Osteocyte (in vitro differentiated cells): ENCODE results near the gene EXD1. TPM values are rescaled to one million over a fixed set of nuclear protein-coding genes. Genes with fewer than 3 reads are reported as not detected.

Source experiments
- DNase-seq: peaks from one replicate; pipeline ENCODE4 v3.0.0; 2021; ENCODE audit warnings: mixed read lengths; ENCODE audit not compliant: unreplicated experiment; ENCODE audit errors: extremely low spot score
- H3K27ac Mint-ChIP-seq: one replicate; pipeline ENCODE4 v1.8.0; 2021; ENCODE audit warnings: mild to moderate bottlenecking, mixed read lengths; ENCODE audit not compliant: unreplicated experiment
- H3K27me3 Mint-ChIP-seq: one replicate; pipeline ENCODE4 v1.8.0; 2021; ENCODE audit warnings: mixed read lengths; ENCODE audit not compliant: unreplicated experiment
- H3K36me3 Mint-ChIP-seq: one replicate; pipeline ENCODE4 v1.8.0; 2021; ENCODE audit warnings: mixed read lengths; ENCODE audit not compliant: unreplicated experiment
- H3K4me1 Mint-ChIP-seq: one replicate; pipeline ENCODE4 v1.8.0; 2021; ENCODE audit warnings: mixed read lengths; ENCODE audit not compliant: unreplicated experiment
- H3K4me3 Mint-ChIP-seq: one replicate; pipeline ENCODE4 v1.8.0; 2021; ENCODE audit warnings: mild to moderate bottlenecking, moderate library complexity, mixed read lengths; ENCODE audit not compliant: unreplicated experiment
- H3K9me3 Mint-ChIP-seq: one replicate; pipeline ENCODE4 v1.8.0; 2021; ENCODE audit warnings: mixed read lengths; ENCODE audit not compliant: unreplicated experiment
- total RNA-seq: library from RNA; stranded (reverse); gene quantifications from 2 replicates; pipeline ENCODE4 v1.2.1, GENCODE V29; 2021
- TF ChIP-seq, protein P1 (sequence below): fragments of 200-600 bp; sonication (generic); IDR thresholded peaks from 2 replicates; pipeline ENCODE4 v1.5.0; 2021; ENCODE audit warnings: antibody characterized with exemption, mild to moderate bottlenecking, moderate library complexity

Gene EXD1
- total RNA-seq, 1 donor from 2014 or later: not detected

DNA sequence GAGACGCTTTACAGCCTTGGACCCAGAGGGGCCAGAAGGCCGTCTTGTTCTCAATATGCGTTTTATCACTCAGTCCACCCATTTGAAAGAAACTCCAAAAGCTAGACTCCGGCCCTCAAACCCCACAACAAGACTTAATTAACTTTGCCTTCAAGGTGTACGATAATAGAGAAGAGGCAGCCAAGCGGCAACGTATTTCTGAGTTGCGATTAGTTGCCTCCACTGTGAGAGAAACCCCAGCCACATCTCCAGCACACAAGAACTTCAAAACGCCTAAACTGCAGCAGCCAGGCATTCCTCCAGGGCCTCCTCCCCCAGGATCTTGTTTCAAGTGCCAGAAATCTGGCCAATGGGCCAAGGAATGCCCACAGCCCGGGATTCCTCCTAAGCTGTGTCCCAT is 97.1 kb downstream of the EXD1 start:
- H3K27ac Mint-ChIP-seq: no peak overlapping the region
- no peak for DNase-seq
- no peaks in the 10 kb centered on the region for H3K9me3 Mint-ChIP-seq
- no peaks in the 10 kb centered on the region for H3K4me1 Mint-ChIP-seq
- H3K27me3 Mint-ChIP-seq: peaks cover 14% of the 10 kb centered on the region
- no peak overlapping the region for H3K4me3 Mint-ChIP-seq
- TF ChIP-seq, protein P1, sequence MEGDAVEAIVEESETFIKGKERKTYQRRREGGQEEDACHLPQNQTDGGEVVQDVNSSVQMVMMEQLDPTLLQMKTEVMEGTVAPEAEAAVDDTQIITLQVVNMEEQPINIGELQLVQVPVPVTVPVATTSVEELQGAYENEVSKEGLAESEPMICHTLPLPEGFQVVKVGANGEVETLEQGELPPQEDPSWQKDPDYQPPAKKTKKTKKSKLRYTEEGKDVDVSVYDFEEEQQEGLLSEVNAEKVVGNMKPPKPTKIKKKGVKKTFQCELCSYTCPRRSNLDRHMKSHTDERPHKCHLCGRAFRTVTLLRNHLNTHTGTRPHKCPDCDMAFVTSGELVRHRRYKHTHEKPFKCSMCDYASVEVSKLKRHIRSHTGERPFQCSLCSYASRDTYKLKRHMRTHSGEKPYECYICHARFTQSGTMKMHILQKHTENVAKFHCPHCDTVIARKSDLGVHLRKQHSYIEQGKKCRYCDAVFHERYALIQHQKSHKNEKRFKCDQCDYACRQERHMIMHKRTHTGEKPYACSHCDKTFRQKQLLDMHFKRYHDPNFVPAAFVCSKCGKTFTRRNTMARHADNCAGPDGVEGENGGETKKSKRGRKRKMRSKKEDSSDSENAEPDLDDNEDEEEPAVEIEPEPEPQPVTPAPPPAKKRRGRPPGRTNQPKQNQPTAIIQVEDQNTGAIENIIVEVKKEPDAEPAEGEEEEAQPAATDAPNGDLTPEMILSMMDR: no peak
- no peaks in the 10 kb centered on the region for H3K36me3 Mint-ChIP-seq

Other genes starting within 250 kb of the EXD1 start
- gene INO80, start 114.5 kb downstream of the EXD1 start, total RNA-seq: 20.9 and 22.1 TPM in 2 replicates
- gene CHP1, start 511 bp upstream of the EXD1 start, total RNA-seq: 87.1 and 87.7 TPM in 2 replicates
- gene OIP5, start 101.8 kb upstream of the EXD1 start, total RNA-seq: 2.4 and 3.1 TPM in 2 replicates
- 23.3 and 27.4 TPM in 2 replicates for gene NUSAP1, start 102.1 kb upstream of the EXD1 start, total RNA-seq
- 17.4 and 20.9 TPM in 2 replicates for gene NDUFAF1, start 171.7 kb upstream of the EXD1 start, total RNA-seq
- 43.0 and 47.5 TPM in 2 replicates for gene RTF1, start 186.3 kb upstream of the EXD1 start, total RNA-seq